GM10266 (cell line): ENCODE measurements around the gene AMMECR1.

Source experiments
- DNase-seq: peaks from one replicate; pipeline ENCODE4 v3.0.0; 2012; ENCODE audit errors: extremely low spot score
- TF ChIP-seq, protein P1 (sequence below): IDR thresholded peaks from 2 replicates; pipeline ENCODE4 v1.5.1; 2012; ENCODE audit warnings: mild to moderate bottlenecking, low read depth; ENCODE audit not compliant: control insufficient read depth, insufficient read depth; ENCODE audit errors: missing control alignments

Gene AMMECR1

DNA sequence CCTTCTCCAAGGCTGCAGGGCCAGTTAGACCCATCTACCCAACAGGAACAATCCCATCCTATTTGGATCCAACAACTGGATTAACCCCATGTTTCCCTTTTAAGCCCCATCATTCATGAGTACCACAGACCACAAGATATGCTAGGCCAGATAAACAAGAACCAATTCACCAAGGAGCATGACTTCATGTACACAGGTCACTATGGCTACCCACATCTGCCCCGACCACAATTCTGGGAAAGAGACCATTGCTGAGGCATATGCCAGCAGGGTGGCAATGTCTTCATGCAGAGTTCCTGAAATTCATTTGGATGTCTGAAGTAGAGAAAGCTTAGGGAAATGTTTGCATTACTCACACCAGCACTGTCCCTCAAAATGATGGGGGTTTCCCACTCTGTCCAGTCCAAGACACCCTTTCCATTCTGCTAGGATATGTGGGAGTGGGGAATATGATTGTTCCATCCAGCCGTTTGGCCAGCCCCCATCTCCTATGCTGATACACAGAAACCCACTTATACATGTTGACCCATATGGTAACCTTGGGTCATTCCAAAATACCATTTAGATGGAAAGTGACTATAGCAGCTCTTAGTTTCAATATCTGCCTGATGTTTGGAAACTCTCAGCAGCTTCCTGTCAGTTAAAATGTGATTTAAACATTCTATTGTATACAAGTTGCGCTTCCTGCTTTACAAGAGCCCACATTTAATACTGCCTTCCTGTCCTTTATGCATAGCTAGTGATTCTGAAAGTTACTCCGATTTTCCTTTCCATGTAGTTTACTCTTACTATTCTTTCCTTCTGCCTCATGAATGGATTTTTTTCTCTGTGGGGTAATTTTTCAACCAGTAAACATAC is 129.0 kb downstream of the AMMECR1 start:
- no peak for DNase-seq
- TF ChIP-seq, protein P1, sequence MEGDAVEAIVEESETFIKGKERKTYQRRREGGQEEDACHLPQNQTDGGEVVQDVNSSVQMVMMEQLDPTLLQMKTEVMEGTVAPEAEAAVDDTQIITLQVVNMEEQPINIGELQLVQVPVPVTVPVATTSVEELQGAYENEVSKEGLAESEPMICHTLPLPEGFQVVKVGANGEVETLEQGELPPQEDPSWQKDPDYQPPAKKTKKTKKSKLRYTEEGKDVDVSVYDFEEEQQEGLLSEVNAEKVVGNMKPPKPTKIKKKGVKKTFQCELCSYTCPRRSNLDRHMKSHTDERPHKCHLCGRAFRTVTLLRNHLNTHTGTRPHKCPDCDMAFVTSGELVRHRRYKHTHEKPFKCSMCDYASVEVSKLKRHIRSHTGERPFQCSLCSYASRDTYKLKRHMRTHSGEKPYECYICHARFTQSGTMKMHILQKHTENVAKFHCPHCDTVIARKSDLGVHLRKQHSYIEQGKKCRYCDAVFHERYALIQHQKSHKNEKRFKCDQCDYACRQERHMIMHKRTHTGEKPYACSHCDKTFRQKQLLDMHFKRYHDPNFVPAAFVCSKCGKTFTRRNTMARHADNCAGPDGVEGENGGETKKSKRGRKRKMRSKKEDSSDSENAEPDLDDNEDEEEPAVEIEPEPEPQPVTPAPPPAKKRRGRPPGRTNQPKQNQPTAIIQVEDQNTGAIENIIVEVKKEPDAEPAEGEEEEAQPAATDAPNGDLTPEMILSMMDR = no peak

DNA sequence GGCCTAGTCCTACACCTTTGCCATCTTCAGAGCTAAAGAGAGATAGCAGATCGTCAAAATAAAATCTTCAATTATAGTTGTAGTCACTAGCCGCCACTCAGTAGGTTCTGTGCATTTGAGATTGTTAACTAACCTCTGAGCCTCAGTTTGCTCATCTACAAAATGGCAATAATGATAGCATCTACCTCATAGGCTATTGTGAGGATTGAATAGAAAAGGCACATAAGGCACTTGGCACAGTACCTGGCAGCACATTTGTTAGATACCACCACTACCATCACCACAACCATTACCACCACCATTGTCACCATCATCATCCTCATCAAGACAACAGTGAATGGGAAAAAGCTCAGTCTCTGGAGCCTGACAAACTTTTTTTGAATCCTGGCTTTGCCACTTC is 134.6 kb downstream of the AMMECR1 start:
- no peak for DNase-seq
- TF ChIP-seq, protein P1 = no peak

DNA sequence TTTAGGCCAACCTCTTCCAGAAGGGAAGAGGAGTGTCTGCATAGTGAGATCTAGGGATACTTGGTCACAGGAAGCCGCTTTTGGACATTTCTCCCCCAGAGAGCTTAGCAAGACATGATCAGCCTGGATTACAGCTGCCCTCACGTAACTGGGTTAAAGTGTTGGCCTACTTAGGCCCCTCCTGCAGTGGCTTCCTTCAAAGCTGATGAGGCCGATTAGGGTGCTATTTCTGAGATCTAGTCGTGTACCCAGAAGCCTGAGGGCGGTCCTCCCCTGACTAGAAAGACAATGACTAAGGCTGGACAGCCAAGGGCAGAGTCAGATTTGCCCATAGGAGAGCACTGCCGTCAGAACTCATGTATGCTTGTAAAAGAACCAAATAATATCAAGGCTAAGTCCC is 135.0 kb downstream of the AMMECR1 start:
- no peak for DNase-seq
- TF ChIP-seq, protein P1 = no peak

DNA sequence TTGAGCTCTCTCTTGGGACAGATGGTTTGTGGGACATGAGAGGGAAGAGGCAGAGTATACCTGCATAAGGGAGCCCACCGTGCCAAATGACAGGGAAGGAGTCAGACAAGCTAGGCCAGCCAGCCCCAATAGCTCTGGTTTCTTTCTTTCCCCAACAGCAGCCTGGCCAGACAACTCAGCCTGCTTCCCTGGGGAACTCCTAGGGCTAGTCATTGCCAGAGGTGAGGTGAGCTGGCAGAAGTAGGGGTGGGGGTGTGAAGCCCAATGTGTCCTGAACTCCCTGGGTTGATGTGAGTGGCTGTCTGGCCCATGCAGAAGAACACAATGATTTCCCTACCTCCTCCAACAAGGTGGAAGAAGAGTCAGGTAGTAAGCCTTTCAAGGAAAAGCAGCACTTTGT is 135.5 kb downstream of the AMMECR1 start:
- DNase-seq = no peak
- TF ChIP-seq, protein P1 = no peak

DNA sequence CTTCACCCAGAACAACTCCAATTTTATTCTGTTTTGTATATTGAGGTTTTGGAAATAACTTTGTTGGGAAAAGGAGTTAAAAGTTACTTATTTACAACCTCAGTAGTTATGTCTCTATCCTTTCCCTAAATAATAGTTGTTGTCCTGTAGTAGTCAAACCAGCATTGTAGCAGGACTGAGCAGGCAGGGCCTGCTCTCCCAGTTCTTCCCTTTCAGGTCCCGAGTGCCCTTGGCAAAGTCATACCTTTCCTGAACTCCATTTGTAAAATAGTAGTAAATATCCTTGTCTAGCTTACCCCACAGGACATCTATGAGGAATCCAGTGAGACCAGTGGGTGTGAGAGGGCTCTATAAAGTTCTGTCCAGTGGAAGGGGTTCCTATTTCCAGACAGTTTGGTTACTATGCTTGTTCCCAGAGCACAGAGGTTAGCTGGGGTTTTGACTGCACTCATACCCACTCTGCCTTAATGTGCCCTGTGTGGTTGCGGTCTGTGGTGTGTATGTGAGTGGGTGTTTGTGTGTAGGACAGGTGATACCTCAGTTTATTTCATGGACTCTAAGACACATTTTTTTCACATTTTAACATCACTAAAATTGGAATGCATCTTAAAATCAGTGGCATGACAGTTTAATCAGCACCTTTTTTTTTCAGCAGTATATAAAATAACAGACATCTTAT is 136.3 kb downstream of the AMMECR1 start:
- no peak for DNase-seq
- TF ChIP-seq, protein P1 = no peak

DNA sequence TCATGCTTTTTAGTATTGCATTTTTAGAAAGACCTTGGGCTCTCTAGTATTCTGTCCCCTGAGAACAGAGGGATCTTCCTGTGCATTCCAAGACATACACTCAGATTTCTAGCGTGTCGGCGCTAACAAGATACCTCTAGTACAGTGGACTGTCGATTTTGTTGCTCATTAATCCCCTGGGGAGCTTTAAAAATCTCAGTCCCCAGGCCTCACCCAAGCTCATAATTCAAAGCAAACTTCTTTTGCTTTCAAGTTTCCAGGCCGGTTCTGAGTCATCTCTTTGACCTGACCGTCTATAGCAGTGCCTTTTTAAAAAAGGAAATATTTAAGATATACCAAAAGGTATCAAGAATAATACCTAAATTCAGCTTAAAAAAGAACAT is 137.0 kb downstream of the AMMECR1 start:
- DNase-seq = no peak
- TF ChIP-seq, protein P1 = no peak
